Stimulated activated CD4-positive, alpha-beta T cell treated with anti-CD3 and anti-CD28 coated beads, Interleukin-15, amount 100 ng/mL, for 24 hours (primary cell): Measurements from ENCODE around the gene CBL.
A peak's percentile ranks its signal among the peaks of the same experiment; 100 is the strongest.
"Not testable (repeated sequence)": the region's sequence is repeated elsewhere in the genome, so short reads cannot be mapped to it uniquely, and the experiment has no call there.

Experiments
- DNase-seq: peaks from one replicate; pipeline ENCODE4 v3.0.0-alpha.2; 2020

CBL gene

DNA sequence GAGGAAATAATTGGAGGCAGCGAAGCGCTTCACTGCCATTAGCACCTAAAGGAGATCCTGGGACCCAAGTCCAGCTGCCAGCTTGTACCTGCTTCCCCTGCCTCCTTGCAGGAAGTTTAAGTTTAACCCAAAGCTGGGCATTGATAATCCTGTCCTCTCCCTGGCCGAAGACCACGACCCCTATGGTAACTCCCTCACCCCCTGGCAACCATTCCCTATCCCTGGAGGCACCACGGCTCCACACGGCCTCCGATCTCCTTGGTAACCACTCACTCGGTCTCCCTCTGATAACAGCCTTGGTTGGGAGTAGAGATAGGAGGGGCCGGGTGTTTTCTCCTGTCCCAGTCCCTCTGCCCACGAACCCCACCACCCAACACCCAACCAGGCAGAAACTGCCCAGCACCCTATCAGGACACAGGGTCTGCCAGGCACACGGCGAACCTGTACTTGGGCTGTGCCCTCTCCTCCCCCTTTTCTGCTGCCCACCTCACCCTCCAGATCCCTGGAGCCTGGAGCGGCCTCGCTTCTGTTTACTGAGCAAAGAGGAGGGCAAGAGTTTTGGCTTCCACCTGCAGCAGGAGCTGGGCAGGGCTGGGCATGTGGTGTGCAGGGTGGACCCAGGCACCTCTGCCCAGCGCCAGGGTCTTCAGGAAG is 20.0 kb upstream of the CBL start:
- no peak for DNase-seq

DNA sequence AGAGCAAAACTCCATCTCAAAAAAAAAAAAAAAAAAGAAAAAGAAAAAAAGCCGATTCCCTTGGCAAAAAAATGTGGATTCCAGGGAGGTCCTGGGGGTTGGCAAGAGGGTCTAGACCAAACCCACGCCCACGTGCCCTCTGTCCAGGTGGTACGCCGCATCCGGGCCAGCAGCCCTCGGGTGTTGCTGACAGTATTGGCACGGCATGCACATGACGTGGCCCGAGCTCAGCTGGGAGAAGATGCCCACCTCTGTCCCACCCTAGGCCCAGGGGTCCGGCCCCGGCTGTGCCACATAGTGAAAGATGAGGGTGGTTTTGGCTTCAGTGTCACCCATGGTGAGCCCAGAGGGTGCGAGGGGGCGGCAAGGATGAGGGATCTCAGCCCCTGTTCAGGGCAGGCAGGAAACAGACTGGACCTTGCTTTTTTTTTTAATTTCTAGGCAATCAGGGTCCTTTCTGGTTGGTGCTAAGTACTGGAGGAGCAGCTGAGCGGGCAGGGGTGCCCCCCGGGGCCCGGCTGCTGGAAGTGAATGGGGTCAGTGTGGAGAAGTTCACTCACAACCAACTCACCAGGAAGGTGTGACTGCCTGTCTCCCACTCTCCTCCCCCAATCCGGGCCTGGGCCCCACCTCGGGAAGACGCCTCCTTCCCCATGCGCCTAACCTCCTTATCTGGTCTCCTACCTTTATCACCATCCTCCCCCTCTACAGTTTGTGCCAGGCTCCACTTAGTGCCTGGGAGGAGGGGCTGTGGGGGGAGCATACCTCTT is 18.8 kb upstream of the CBL start:
- no peak for DNase-seq

DNA sequence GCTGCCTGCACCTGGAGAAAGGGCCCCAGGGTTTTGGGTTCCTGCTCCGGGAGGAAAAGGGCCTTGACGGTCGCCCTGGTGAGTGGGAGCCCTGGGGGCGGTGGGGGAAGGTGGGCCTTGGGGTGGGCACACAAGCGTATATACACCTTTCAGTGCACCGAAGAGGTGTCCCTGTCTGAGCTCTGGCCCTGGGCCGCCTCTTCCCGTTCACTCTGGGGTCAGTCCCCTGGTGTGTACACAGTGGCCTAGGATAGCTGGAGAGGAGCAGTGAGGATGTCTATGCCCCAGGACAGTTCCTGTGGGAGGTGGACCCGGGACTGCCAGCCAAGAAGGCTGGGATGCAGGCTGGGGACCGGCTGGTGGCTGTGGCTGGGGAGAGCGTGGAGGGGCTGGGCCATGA is 18.1 kb upstream of the CBL start:
- DNase-seq, result no peak

- no peak for DNase-seq
These were observed 17.3 kb upstream of the CBL start for GRCh38 chr11:119188887-119189286.

- no peak for DNase-seq
These were observed 16.7 kb upstream of the CBL start for GRCh38 chr11:119189393-119189792.

DNA sequence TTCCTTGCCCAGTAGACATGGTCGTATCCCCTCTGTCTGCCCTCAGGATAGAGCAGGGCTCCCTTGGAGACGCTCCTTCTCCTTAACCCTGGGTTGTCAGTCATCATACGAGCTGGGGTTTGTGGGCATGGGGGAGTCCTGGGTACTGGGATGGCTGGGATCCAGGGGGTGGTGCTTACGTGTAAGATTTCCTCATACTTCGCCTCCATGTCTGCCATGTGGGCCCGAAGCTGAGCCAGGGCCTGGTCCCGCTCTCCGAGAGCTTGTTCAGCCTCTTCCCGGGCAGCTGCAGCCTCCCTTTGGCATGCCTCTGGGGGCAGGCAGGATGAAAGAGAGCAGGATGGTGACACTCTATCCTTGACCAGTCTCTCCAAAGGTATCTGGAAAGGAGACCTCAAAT is 15.6 kb upstream of the CBL start:
- DNase-seq, result no peak

GRCh38 chr11:119191265-119191664 is 14.9 kb upstream of the CBL start:
- DNase-seq, result not testable (repeated sequence)

DNA sequence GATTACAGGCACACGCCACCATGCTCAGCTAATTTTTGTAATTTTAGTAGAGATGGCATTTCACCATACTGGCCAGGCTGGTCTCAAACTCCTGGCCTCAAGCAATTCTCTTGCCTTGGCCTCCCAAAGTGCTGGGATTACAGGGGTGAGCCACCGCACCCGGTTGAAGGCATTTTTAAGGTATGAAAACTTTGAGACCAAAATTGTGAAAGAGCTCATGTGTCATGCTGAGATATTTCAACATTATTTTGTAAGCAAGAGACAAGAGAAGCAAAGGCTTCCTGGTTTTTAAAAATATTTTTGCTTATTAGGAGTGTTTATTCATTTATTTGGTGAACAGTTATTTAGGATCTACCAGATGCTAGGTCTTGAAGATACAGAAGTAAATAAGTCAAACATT is 14.0 kb upstream of the CBL start:
- no peak for DNase-seq

DNA sequence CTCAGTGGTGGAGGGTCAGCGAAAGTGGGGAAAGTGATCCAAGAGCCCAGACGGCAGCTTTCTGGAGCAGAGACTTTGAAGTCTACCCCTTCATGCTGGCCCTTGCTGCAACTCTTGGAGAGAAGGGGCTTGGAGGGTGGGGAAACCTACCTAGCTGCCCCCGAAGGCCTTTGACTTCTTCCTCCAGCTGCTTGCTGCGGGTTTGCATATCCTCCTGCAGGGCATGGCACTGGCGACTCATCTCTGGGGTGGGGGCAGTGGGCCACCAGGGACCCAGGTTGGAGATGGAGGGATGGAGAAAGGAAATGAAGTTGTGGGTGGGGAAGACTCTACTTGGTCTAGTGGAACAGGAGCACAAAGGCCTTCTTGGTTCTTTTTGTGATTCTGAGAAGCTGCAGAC is 13.1 kb upstream of the CBL start:
- DNase-seq, result no peak

GRCh38 chr11:119193626-119194025 is 12.5 kb upstream of the CBL start:
- DNase-seq, result no peak

DNA sequence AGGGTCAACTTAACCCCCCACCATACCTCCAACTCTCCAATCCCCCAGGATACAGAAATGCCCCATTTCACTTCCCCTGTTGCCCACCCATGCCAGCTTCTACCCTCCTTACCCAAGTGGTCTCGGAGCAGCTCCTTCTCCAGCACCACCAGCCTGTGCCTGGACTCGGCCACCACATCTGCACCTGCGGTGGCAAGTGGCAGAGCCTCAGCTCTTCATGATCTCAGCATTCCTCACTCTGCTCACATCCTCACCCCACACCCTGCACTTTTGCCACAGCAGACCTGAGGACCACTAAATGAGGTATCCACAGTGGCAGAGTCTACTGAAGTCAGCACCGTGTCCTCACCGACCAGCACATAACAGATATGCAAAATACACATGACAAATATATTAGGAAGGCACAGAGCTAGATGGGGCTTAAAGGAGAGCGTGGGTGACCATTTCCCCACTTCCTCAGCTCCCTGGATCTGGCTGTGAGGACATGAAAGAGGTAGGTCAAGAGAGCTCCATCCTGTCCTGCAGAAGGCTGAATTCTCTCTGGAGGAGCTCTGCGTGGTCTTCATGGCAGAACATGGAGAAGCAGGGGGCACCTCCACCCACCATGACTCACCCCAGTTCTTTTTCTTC is 11.2 kb upstream of the CBL start:
- no peak for DNase-seq

DNA sequence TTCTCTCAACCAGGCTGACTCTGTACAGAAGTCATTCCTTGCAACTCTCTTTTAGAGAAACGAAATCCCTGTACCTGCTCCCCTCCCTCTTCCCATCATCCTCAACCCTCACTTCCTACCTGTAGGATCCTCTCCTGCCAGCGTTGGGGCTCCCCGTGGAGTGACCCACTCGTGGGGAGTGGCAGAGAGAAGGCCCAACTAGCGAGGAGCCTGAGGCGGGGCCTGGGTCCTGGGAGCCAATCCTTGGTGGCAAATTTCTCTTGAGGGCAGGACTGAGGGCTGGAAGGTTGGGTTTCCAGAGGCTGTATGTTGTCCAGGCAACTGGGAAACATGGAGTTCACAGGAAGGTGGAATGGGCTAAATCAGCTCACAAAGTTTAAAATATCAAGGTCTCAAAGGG is 10.5 kb upstream of the CBL start:
- DNase-seq, result peak; percentile 19

- peak; percentile 78 for DNase-seq
These were observed 9.2 kb upstream of the CBL start for GRCh38 chr11:119196833-119197483.

GRCh38 chr11:119198925-119199324 is 7.2 kb upstream of the CBL start:
- no peak for DNase-seq

DNA sequence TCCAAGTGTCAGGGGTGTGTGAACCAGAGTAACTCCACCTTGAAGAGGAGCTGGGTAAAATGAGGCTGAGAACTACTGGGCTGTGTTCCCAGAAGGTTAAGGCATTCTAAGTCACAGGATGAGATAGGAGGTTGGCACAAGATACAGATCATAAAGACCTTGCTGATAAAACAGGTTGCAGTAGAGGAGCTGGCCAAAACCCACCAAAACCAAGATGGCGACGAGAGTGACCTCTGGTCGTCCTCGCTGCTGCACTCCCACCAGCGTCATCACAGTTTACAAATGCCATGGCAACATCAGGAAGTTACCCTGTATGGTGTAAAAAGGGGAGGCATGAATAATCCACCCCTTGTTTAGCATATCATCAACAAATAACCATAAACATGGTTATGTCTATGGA is 4.9 kb upstream of the CBL start:
- not testable (repeated sequence) for DNase-seq

GRCh38 chr11:119202554-119202953 is 3.6 kb upstream of the CBL start:
- DNase-seq, result no peak

- no peak for DNase-seq
These were observed 2.1 kb upstream of the CBL start for GRCh38 chr11:119204066-119204465.

GRCh38 chr11:119205080-119205479 is 1.1 kb upstream of the CBL start:
- DNase-seq, result no peak

- peak; percentile 73 for DNase-seq
These were observed 624 bp downstream of the CBL start for GRCh38 chr11:119206511-119207414.

- no peak for DNase-seq
These were observed 1.3 kb downstream of the CBL start for GRCh38 chr11:119207415-119207960.

GRCh38 chr11:119209186-119209585 is 3.0 kb downstream of the CBL start:
- no peak for DNase-seq

GRCh38 chr11:119210050-119210449 is 3.9 kb downstream of the CBL start:
- no peak for DNase-seq
